Measurements from ENCODE around the gene ATRNL1.

GRCh38 chr10:115049318-115049717, 43.8 kb upstream of the ATRNL1 start:
- TF ChIP-seq CTCF (IDR thresholded peaks at IDR 0.05; ENCODE audit: low read depth, low read length, poor library complexity, severe bottlenecking) = no peak
- TF ChIP-seq EZH2phosphoT487 (IDR thresholded peaks at IDR 0.05; ENCODE audit: borderline replicate concordance, low read length) = no peak

All from DOHH2 (cell line).